ENCODE measurements around the gene GZMA. TPM values are rescaled to one million over a fixed set of nuclear protein-coding genes. Genes with fewer than 3 reads are reported as not detected.

GZMA gene
- total and polyA plus RNA-seq, 2 donors (not counting 1 experiment from before 2014, with no cell fraction given): 1.0 TPM; not detected in 1

DNA sequence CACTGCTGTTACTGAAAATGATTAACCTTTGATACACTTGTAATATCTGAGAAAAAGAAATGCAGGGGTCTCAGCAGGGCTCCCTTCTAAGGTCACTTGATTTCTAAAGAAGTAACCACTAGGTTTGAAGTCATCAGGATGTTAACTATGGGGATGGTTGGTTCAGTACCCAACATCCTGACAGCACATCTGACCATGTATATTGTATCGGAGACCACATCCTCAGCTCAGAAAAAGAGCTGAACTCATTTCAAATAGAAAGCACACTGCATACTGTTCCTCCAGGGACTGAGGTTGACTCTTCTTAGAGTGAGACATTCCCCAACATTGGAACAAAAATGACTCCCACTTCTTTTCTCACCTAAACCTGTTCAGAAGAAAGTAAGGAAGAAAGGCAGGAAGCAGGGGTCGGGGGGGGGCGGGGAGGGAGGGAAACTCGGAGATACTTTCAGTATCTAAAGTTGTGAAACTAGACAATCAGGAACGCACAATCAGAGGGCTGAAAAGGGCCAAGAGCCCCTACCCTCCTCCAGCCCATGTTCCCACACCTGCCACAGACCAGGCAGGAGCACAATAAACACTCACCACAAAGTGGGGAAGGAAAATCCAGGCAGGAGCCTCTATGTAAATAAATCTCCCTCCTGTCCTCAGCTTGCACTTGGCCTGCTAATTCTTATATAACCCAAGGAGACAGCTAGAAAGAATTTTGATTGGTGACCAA is 730 bp upstream of the GZMA start:
- H3K4me3 ChIP-seq (ENCODE audit: control extremely low read depth in 1 of 5, extremely low read depth in 1 of 5, insufficient read depth in 1 of 5, low read depth in 2 of 5, low read length in 4 of 5): no peak overlapping the region
- H3K79me2 ChIP-seq (ENCODE audit: control insufficient read depth, insufficient read depth, low read length): no peaks in the 10 kb centered on the region
- Mint-ChIP-seq H3K27me3 (peaks cover 8% of the 10 kb centered on the region), H3K4me1 (peaks cover 12% of the 10 kb centered on the region), H3K9me3 (ENCODE audit: insufficient read depth) (no peaks in the 10 kb centered on the region), H3K27ac (no peak overlapping the region), H3K4me3 (peak overlapping the region; percentile 16)
- intact Hi-C loops (cut with micrococcal nuclease): no loop called here
- ATAC-seq (ENCODE audit: low read depth): no peak
- no peaks in the 10 kb centered on the region for H3K36me3 ChIP-seq (replicated peaks in 1 of 2; ENCODE audit: control extremely low read depth in 1 of 2, control insufficient read depth in 1 of 2, extremely low read depth in 1 of 2, insufficient read depth in 2 of 2, low read length in 1 of 2)
- whole genome bisulfite sequencing (ENCODE audit: insufficient coverage): no CpG with 5 or more reads among the region's 5 CpGs
- no peak overlapping the region for H3K27ac ChIP-seq (ENCODE audit: low read length in 2 of 2)
- H3K4me2 ChIP-seq (replicated peaks; ENCODE audit: low read depth, low read length, poor library complexity, severe bottlenecking): peak overlapping the region; percentile 30
- H3K27me3 ChIP-seq (replicated peaks in 1 of 4; ENCODE audit: control extremely low read depth in 1 of 4, control insufficient read depth in 3 of 4, insufficient read depth in 4 of 4, low read length in 3 of 4): peaks cover 0 to 3% (median under 1%) of the 10 kb centered on the region in 4 experiments
- no peak for DNase-seq
- H4K20me1 ChIP-seq (ENCODE audit: control insufficient read depth, insufficient read depth, low read length, poor library complexity, severe bottlenecking): no peaks in the 10 kb centered on the region
- ChIA-PET POLR2A (no interaction called here), CTCF (no interaction called here)
- TF ChIP-seq, protein P1, sequence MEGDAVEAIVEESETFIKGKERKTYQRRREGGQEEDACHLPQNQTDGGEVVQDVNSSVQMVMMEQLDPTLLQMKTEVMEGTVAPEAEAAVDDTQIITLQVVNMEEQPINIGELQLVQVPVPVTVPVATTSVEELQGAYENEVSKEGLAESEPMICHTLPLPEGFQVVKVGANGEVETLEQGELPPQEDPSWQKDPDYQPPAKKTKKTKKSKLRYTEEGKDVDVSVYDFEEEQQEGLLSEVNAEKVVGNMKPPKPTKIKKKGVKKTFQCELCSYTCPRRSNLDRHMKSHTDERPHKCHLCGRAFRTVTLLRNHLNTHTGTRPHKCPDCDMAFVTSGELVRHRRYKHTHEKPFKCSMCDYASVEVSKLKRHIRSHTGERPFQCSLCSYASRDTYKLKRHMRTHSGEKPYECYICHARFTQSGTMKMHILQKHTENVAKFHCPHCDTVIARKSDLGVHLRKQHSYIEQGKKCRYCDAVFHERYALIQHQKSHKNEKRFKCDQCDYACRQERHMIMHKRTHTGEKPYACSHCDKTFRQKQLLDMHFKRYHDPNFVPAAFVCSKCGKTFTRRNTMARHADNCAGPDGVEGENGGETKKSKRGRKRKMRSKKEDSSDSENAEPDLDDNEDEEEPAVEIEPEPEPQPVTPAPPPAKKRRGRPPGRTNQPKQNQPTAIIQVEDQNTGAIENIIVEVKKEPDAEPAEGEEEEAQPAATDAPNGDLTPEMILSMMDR (IDR thresholded peaks at IDR 0.05): no peak
- TF ChIP-seq EZH2 (IDR thresholded peaks at IDR 0.05; ENCODE audit: borderline replicate concordance, insufficient read depth, low read depth, low read length, poor library complexity, severe bottlenecking): no peak
- H3K9ac ChIP-seq (ENCODE audit: low read length): no peak overlapping the region
- peaks cover 2 to 7% of the 10 kb centered on the region in 2 donors for H3K4me1 ChIP-seq (ENCODE audit: control insufficient read depth in 2 of 2, insufficient read depth in 2 of 2, low read length in 2 of 2)
- peaks cover 0 to under 1% (median 0%) of the 10 kb centered on the region in 3 donors for H3K9me3 ChIP-seq (ENCODE audit: control extremely low read depth in 1 of 3, control insufficient read depth in 2 of 3, insufficient read depth in 1 of 3, low read length in 2 of 3)
- no peak overlapping the region for H2AFZ ChIP-seq (ENCODE audit: insufficient read depth, low read depth, low read length, poor library complexity, severe bottlenecking)

GRCh38 chr5:55104036-55104772 is 1.8 kb downstream of the GZMA start:
- ChIA-PET POLR2A (no interaction called here), CTCF (no interaction called here)
- peaks cover 2 to 7% of the 10 kb centered on the region in 2 donors for H3K4me1 ChIP-seq (ENCODE audit: control insufficient read depth in 2 of 2, insufficient read depth in 2 of 2, low read length in 2 of 2)
- peaks cover 8% of the 10 kb centered on the region for H3K27me3 Mint-ChIP-seq
- no peak overlapping the region for H3K9ac ChIP-seq (ENCODE audit: low read length)
- H2AFZ ChIP-seq (ENCODE audit: insufficient read depth, low read depth, low read length, poor library complexity, severe bottlenecking): no peak overlapping the region
- DNase-seq (no peak), ATAC-seq (ENCODE audit: low read depth) (no peak)
- H3K4me3 ChIP-seq (ENCODE audit: control extremely low read depth in 1 of 5, extremely low read depth in 1 of 5, insufficient read depth in 1 of 5, low read depth in 2 of 5, low read length in 4 of 5): no peak overlapping the region
- intact Hi-C loops (cut with micrococcal nuclease): no loop called here
- no peaks in the 10 kb centered on the region for H3K79me2 ChIP-seq (ENCODE audit: control insufficient read depth, insufficient read depth, low read length)
- peaks cover 12% of the 10 kb centered on the region for H3K4me1 Mint-ChIP-seq
- H3K4me2 ChIP-seq (replicated peaks; ENCODE audit: low read depth, low read length, poor library complexity, severe bottlenecking): no peak overlapping the region
- H3K27ac Mint-ChIP-seq: no peak overlapping the region
- H3K27me3 ChIP-seq (replicated peaks in 1 of 4; ENCODE audit: control extremely low read depth in 1 of 4, control insufficient read depth in 3 of 4, insufficient read depth in 4 of 4, low read length in 3 of 4): peaks cover 0 to 3% (median 1%) of the 10 kb centered on the region in 4 experiments
- H3K36me3 ChIP-seq (replicated peaks in 1 of 2; ENCODE audit: control extremely low read depth in 1 of 2, control insufficient read depth in 1 of 2, extremely low read depth in 1 of 2, insufficient read depth in 2 of 2, low read length in 1 of 2): no peaks in the 10 kb centered on the region
- no peak overlapping the region for H3K27ac ChIP-seq (ENCODE audit: low read length in 2 of 2)
- TF ChIP-seq EZH2 (IDR thresholded peaks at IDR 0.05; ENCODE audit: borderline replicate concordance, insufficient read depth, low read depth, low read length, poor library complexity, severe bottlenecking): no peak
- TF ChIP-seq, protein P1 (IDR thresholded peaks at IDR 0.05): no peak
- H3K9me3 Mint-ChIP-seq (ENCODE audit: insufficient read depth): no peaks in the 10 kb centered on the region
- H3K4me3 Mint-ChIP-seq: no peak overlapping the region
- WGBS (ENCODE audit: insufficient coverage): no CpG with 5 or more reads among the region's 2 CpGs
- no peaks in the 10 kb centered on the region for H3K9me3 ChIP-seq (ENCODE audit: control extremely low read depth in 1 of 3, control insufficient read depth in 2 of 3, insufficient read depth in 1 of 3, low read length in 2 of 3)
- no peaks in the 10 kb centered on the region for H4K20me1 ChIP-seq (ENCODE audit: control insufficient read depth, insufficient read depth, low read length, poor library complexity, severe bottlenecking)
